Measurements from ENCODE around the gene ZNF407.
"Not testable (repeated sequence)": the region's sequence is repeated elsewhere in the genome, so short reads cannot be mapped to it uniquely, and the experiment has no call there.

The ZNF407 gene

GRCh38 chr18:74967979-74968378 is 370.3 kb downstream of the ZNF407 start:
- no peak for DNase-seq (ENCODE audit: low spot score)

- DNase-seq (ENCODE audit: low spot score) = not testable (repeated sequence)
Measured at GRCh38 chr18:74971358-74971757, 373.7 kb downstream of the ZNF407 start.

GRCh38 chr18:74971776-74972175 is 374.1 kb downstream of the ZNF407 start:
- DNase-seq (ENCODE audit: low spot score) = not testable (repeated sequence)

- no peak for DNase-seq (ENCODE audit: low spot score)
Measured at GRCh38 chr18:74972354-74972753, 374.7 kb downstream of the ZNF407 start.

GRCh38 chr18:74975001-74975400 is 377.3 kb downstream of the ZNF407 start:
- DNase-seq (ENCODE audit: low spot score) = no peak

GRCh38 chr18:74976331-74976909 is 378.8 kb downstream of the ZNF407 start:
- DNase-seq (ENCODE audit: low spot score) = no peak

GRCh38 chr18:74977041-74977440 is 379.4 kb downstream of the ZNF407 start:
- no peak for DNase-seq (ENCODE audit: low spot score)

- no peak for DNase-seq (ENCODE audit: low spot score)
Measured at GRCh38 chr18:74980669-74981068, 383.0 kb downstream of the ZNF407 start.

- DNase-seq (ENCODE audit: low spot score) = no peak
Measured at GRCh38 chr18:74981476-74981875, 383.8 kb downstream of the ZNF407 start.

- DNase-seq (ENCODE audit: low spot score) = no peak
Measured at GRCh38 chr18:74982946-74983635, 385.4 kb downstream of the ZNF407 start.

- DNase-seq (ENCODE audit: low spot score) = no peak
Measured at GRCh38 chr18:74989134-74989533, 391.5 kb downstream of the ZNF407 start.

GRCh38 chr18:74990563-74991081 is 393.0 kb downstream of the ZNF407 start:
- no peak for DNase-seq (ENCODE audit: low spot score)

GRCh38 chr18:74994502-74995418 is 397.1 kb downstream of the ZNF407 start:
- DNase-seq (ENCODE audit: low spot score) = no peak

- no peak for DNase-seq (ENCODE audit: low spot score)
Measured at GRCh38 chr18:74995419-74995736, 397.7 kb downstream of the ZNF407 start.

- DNase-seq (ENCODE audit: low spot score) = no peak
Measured at GRCh38 chr18:74996055-74996454, 398.4 kb downstream of the ZNF407 start.

GRCh38 chr18:74996996-74997395 is 399.3 kb downstream of the ZNF407 start:
- no peak for DNase-seq (ENCODE audit: low spot score)

- DNase-seq (ENCODE audit: low spot score) = no peak
Measured at GRCh38 chr18:75000920-75001319, 403.2 kb downstream of the ZNF407 start.

GRCh38 chr18:75003039-75003438 is 405.4 kb downstream of the ZNF407 start:
- DNase-seq (ENCODE audit: low spot score) = no peak

- DNase-seq (ENCODE audit: low spot score) = no peak
Measured at GRCh38 chr18:75003764-75004690, 406.4 kb downstream of the ZNF407 start.

GRCh38 chr18:75005626-75006025 is 408.0 kb downstream of the ZNF407 start:
- no peak for DNase-seq (ENCODE audit: low spot score)

- no peak for DNase-seq (ENCODE audit: low spot score)
Measured at GRCh38 chr18:75008186-75008585, 410.5 kb downstream of the ZNF407 start.

- no peak for DNase-seq (ENCODE audit: low spot score)
Measured at GRCh38 chr18:75009296-75009695, 411.6 kb downstream of the ZNF407 start.
